Parathyroid adenoma (tissue), 2 donors: ENCODE data around the gene GNAS.

Source experiments
- H2AFZ ChIP-seq: fragments of 300-600 bp; sonication (generic); one replicate; pipeline ENCODE4 v1.7.0; 2017; ENCODE audit warnings: antibody characterized with exemption, mild to moderate bottlenecking
- H3K27ac ChIP-seq: fragments of 300-600 bp; sonication (generic); one replicate; pipeline ENCODE4 v1.7.0; 2017
- H3K27me3 ChIP-seq: fragments of 300-600 bp; sonication (generic); one replicate; pipeline ENCODE4 v1.7.0; 2017; ENCODE audit warnings: low read length; ENCODE audit not compliant: control insufficient read depth, insufficient read depth
- H3K36me3 ChIP-seq: fragments of 300-600 bp; sonication (generic); one replicate; pipeline ENCODE4 v1.7.0; 2017; ENCODE audit warnings: low read length; ENCODE audit not compliant: control insufficient read depth, insufficient read depth
- H3K4me1 ChIP-seq: fragments of 300-600 bp; sonication (generic); one replicate; pipeline ENCODE4 v1.7.0; 2017; ENCODE audit warnings: control low read depth
- H3K4me2 ChIP-seq: fragments of 300-600 bp; sonication (generic); one replicate; pipeline ENCODE4 v1.7.0; 2017; ENCODE audit warnings: low read length
- H3K4me3 ChIP-seq: fragments of 300-600 bp; sonication (generic); one replicate; pipeline ENCODE4 v1.7.0; 2017; ENCODE audit warnings: low read depth, low read length
- H3K79me2 ChIP-seq: fragments of 300-600 bp; sonication (generic); one replicate; pipeline ENCODE4 v1.7.0; 2017; ENCODE audit warnings: control low read depth
- H3K9ac ChIP-seq: fragments of 300-600 bp; sonication (generic); one replicate; pipeline ENCODE4 v1.7.0; 2017; ENCODE audit warnings: mild to moderate bottlenecking
- H3K9me3 ChIP-seq: fragments of 300-600 bp; sonication (generic); one replicate; pipeline ENCODE4 v1.7.0; 2017; ENCODE audit warnings: low read length; ENCODE audit not compliant: control insufficient read depth
- TF ChIP-seq, protein P1 (sequence below): fragments of 300-600 bp; sonication (generic); IDR thresholded peaks from one replicate; pipeline ENCODE4 v1.7.0; 2017; ENCODE audit warnings: antibody characterized with exemption, mild to moderate bottlenecking
- donor health status: primary hyperparathyroidism.

Gene GNAS

DNA sequence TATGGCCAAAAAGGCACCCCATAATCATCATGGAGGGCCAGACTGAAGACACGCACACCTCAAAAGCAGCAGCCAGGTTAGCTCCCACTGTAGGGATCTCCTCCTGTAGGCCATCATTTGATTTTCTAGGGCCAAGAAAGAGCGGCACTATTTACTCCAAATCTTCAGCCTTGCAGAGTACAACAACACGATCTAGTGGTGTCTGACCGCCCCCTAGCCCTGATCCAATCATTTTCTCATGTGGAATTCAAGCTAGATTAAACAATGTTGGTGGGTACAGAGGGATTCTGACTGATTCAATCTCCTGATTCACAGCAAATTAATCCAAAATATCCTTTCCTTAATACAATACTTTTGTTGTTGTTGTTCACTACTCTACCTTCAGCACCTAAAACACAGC lies 14.3 kb upstream of the GNAS start:
- Histone ChIP-seq H3K27me3 (no peaks in the 10 kb centered on the region), H3K4me3 (no peak overlapping the region), H3K9ac (no peak overlapping the region), H3K4me2 (no peak overlapping the region), H3K4me1 (no peaks in the 10 kb centered on the region), H2AFZ (no peak overlapping the region), H3K9me3 (no peaks in the 10 kb centered on the region), H3K79me2 (no peaks in the 10 kb centered on the region), H3K36me3 (no peaks in the 10 kb centered on the region), H3K27ac (no peak overlapping the region)
- TF ChIP-seq, protein P1, sequence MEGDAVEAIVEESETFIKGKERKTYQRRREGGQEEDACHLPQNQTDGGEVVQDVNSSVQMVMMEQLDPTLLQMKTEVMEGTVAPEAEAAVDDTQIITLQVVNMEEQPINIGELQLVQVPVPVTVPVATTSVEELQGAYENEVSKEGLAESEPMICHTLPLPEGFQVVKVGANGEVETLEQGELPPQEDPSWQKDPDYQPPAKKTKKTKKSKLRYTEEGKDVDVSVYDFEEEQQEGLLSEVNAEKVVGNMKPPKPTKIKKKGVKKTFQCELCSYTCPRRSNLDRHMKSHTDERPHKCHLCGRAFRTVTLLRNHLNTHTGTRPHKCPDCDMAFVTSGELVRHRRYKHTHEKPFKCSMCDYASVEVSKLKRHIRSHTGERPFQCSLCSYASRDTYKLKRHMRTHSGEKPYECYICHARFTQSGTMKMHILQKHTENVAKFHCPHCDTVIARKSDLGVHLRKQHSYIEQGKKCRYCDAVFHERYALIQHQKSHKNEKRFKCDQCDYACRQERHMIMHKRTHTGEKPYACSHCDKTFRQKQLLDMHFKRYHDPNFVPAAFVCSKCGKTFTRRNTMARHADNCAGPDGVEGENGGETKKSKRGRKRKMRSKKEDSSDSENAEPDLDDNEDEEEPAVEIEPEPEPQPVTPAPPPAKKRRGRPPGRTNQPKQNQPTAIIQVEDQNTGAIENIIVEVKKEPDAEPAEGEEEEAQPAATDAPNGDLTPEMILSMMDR: no peak

DNA sequence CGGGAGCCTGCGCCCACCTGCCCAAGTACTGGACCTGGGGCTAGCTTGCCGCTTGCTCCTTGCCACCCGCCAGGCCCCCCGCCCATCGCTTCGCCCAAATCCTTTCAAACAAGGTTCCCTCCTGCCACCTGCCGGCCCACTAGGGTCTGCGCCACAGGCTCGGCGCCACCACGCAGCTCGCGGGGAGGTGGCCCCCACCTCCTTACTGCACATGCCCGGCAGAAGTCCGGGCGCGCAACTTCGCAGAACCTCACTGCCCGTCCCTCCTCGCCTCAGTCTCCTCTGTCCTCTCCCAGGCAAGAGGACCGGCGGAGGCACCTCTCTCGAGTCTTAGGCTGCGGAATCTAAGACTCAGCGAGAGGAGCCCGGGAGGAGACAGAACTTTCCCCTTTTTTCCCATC lies 13.0 kb upstream of the GNAS start:
- Histone ChIP-seq H3K9me3 (no peaks in the 10 kb centered on the region), H3K4me3 (no peak overlapping the region), H3K4me2 (no peak overlapping the region), H3K27ac (no peak overlapping the region), H3K4me1 (no peaks in the 10 kb centered on the region), H3K36me3 (no peaks in the 10 kb centered on the region), H3K79me2 (no peaks in the 10 kb centered on the region), H2AFZ (no peak overlapping the region), H3K9ac (no peak overlapping the region), H3K27me3 (no peaks in the 10 kb centered on the region)
- TF ChIP-seq, protein P1: no peak

DNA sequence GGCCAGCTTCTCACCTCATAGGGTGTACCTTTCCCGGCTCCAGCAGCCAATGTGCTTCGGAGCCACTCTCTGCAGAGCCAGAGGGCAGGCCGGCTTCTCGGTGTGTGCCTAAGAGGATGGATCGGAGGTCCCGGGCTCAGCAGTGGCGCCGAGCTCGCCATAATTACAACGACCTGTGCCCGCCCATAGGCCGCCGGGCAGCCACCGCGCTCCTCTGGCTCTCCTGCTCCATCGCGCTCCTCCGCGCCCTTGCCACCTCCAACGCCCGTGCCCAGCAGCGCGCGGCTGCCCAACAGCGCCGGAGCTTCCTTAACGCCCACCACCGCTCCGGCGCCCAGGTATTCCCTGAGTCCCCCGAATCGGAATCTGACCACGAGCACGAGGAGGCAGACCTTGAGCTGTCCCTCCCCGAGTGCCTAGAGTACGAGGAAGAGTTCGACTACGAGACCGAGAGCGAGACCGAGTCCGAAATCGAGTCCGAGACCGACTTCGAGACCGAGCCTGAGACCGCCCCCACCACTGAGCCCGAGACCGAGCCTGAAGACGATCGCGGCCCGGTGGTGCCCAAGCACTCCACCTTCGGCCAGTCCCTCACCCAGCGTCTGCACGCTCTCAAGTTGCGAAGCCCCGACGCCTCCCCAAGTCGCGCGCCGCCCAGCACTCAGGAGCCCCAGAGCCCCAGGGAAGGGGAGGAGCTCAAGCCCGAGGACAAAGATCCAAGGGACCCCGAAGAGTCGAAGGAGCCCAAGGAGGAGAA lies 12.3 kb upstream of the GNAS start:
- Histone ChIP-seq H2AFZ (no peak overlapping the region), H3K4me3 (no peak overlapping the region), H3K79me2 (no peaks in the 10 kb centered on the region), H3K9ac (no peak overlapping the region), H3K4me2 (no peak overlapping the region), H3K9me3 (no peaks in the 10 kb centered on the region), H3K36me3 (no peaks in the 10 kb centered on the region), H3K27me3 (no peaks in the 10 kb centered on the region), H3K4me1 (no peaks in the 10 kb centered on the region), H3K27ac (no peak overlapping the region)
- TF ChIP-seq, protein P1: no peak

DNA sequence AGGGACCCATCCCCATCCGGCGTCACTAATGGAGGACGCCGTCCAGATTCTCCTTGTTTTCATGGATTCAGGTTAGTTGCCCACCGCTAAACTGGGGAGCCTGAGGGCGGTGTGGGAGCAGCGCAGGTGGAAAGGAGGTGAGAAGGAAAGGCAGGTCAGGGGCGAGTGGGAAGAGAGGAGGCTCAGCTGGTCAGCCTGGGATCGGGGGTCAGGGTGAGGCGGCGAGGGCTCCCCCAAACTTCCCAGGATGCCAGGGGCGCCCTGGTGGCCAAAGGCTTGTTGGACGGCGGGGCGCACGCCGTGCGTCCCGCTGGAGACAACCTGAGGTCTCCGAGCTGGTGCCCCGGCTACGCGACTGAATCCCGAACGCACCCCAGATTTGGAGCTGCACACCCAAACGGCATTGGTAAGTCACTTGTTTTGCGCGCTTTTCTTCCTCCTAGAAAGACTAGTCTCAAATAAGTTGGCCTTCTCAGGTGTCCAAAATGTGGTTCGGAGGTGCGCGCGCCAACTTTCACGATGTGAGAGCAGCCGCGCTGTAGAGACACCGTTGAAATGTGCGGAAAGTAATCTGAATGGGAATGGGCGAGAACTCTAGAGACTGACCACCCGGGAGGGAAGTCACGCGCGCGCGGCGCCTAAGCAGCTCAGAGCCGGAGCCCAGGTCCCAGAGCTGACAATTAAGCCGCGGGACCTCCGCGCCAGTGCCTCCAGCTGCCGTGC lies 11.5 kb upstream of the GNAS start:
- H2AFZ ChIP-seq: no peak overlapping the region
- H3K4me2 ChIP-seq: no peak overlapping the region
- no peaks in the 10 kb centered on the region for H3K36me3 ChIP-seq
- H3K79me2 ChIP-seq: no peaks in the 10 kb centered on the region
- no peak overlapping the region for H3K9ac ChIP-seq
- no peaks in the 10 kb centered on the region for H3K9me3 ChIP-seq
- no peak overlapping the region for H3K4me3 ChIP-seq
- no peak overlapping the region for H3K27ac ChIP-seq
- H3K4me1 ChIP-seq: no peaks in the 10 kb centered on the region
- TF ChIP-seq, protein P1: no peak
- H3K27me3 ChIP-seq: no peaks in the 10 kb centered on the region
